HepG2 (cell line): ENCODE results near the gene MYOZ3. TPM values are rescaled to one million over a fixed set of nuclear protein-coding genes. Genes with fewer than 3 reads are reported as not detected.

Experiments used
- ARID2 ChIP-seq: sonication (generic); formaldehyde crosslinking; IDR thresholded peaks from 2 replicates; pipeline ENCODE4 v1.8.1; 2022; ENCODE audit warnings: mild to moderate bottlenecking, missing genetic modification reagents, borderline replicate concordance
- ATRX ChIP-seq: sonication (generic); formaldehyde crosslinking; IDR thresholded peaks from 2 replicates; pipeline ENCODE4 v1.4.0; 2020; ENCODE audit warnings: missing genetic modification reagents, borderline replicate concordance
- BRF2 ChIP-seq: sonication (generic); formaldehyde crosslinking; IDR thresholded peaks from 2 replicates; pipeline ENCODE4 v1.8.1; 2022; ENCODE audit warnings: mild to moderate bottlenecking, missing genetic modification reagents
- CBFB ChIP-seq: sonication (generic); formaldehyde crosslinking; IDR thresholded peaks from 2 replicates; pipeline ENCODE4 v1.4.0; 2020; ENCODE audit warnings: missing genetic modification reagents
- CREB1 ChIP-seq, 2 experiments: fragments of 450-650 bp in 1 of 2; IDR thresholded peaks; 2 replicates each; pipeline ENCODE4 v1.6.1; 2016 to 2017; ENCODE audit warnings: control low read depth in 1 of 2, mild to moderate bottlenecking in 1 of 2, missing compliant biosample characterization in 1 of 2, missing genetic modification characterization in 1 of 2
- DMAP1 ChIP-seq: IDR thresholded peaks from 2 replicates; pipeline ENCODE4 v1.6.1; 2016
- GATAD1 ChIP-seq: IDR thresholded peaks from 2 replicates; pipeline ENCODE4 v1.6.1; 2016; ENCODE audit warnings: missing genetic modification reagents, missing compliant biosample characterization
- HCFC1 ChIP-seq: fragments of 150-350 bp; IDR thresholded peaks from 2 replicates; pipeline ENCODE4 v1.6.1; 2014; ENCODE audit warnings: low read depth, low read length
- IKZF1 ChIP-seq: fragments of 450-650 bp; IDR thresholded peaks from 2 replicates; pipeline ENCODE4 v1.7.1; 2016
- MED1 ChIP-seq: sonication (generic); formaldehyde crosslinking; IDR thresholded peaks from 2 replicates; pipeline ENCODE4 v1.4.0; 2020; ENCODE audit warnings: missing genetic modification reagents
- MXD1 ChIP-seq: sonication (generic); formaldehyde crosslinking; IDR thresholded peaks from 2 replicates; pipeline ENCODE4 v1.4.0; 2020; ENCODE audit warnings: mild to moderate bottlenecking, missing genetic modification reagents
- NRL ChIP-seq: sonication (generic); formaldehyde crosslinking; IDR thresholded peaks from 2 replicates; pipeline ENCODE4 v1.5.0; 2020; ENCODE audit warnings: missing genetic modification reagents, mild to moderate bottlenecking, moderate library complexity, borderline replicate concordance
- PHF8 ChIP-seq: sonication (generic); formaldehyde crosslinking; IDR thresholded peaks from 2 replicates; pipeline ENCODE4 v1.5.0; 2020; ENCODE audit warnings: missing genetic modification reagents
- RFXAP ChIP-seq: sonication (generic); formaldehyde crosslinking; IDR thresholded peaks from 2 replicates; pipeline ENCODE4 v1.4.0; 2020; ENCODE audit warnings: missing genetic modification reagents, borderline replicate concordance
- RNF219 ChIP-seq: sonication (generic); formaldehyde crosslinking; IDR thresholded peaks from 2 replicates; pipeline ENCODE4 v1.5.0; 2020; ENCODE audit warnings: mild to moderate bottlenecking, missing genetic modification reagents
- SAP130 ChIP-seq: IDR thresholded peaks from 2 replicates; pipeline ENCODE4 v1.6.1; 2016; ENCODE audit warnings: low read depth
- TFAP4 ChIP-seq: sonication (generic); IDR thresholded peaks from 2 replicates; pipeline ENCODE4 v1.6.1; 2016; ENCODE audit warnings: low read depth, borderline replicate concordance
- THYN1 ChIP-seq: sonication (generic); formaldehyde crosslinking; IDR thresholded peaks from 2 replicates; pipeline ENCODE4 v1.8.1; 2023; ENCODE audit warnings: low read depth, mild to moderate bottlenecking, moderate library complexity, missing genetic modification reagents, borderline replicate concordance
- ZBTB1 ChIP-seq: sonication (generic); formaldehyde crosslinking; IDR thresholded peaks from 2 replicates; pipeline ENCODE4 v1.4.0; 2020; ENCODE audit warnings: missing genetic modification reagents, borderline replicate concordance
- ZBTB34 ChIP-seq: sonication (generic); formaldehyde crosslinking; IDR thresholded peaks from 2 replicates; pipeline ENCODE4 v1.8.0; 2022; ENCODE audit warnings: mild to moderate bottlenecking, missing genetic modification reagents
- ZBTB7B ChIP-seq: sonication (generic); formaldehyde crosslinking; IDR thresholded peaks from 2 replicates; pipeline ENCODE4 v1.4.0; 2020; ENCODE audit warnings: missing genetic modification reagents
- ZFP62 ChIP-seq: sonication (generic); formaldehyde crosslinking; IDR thresholded peaks from 2 replicates; pipeline ENCODE4 v1.4.0; 2020; ENCODE audit warnings: missing genetic modification reagents
- ZNF331 ChIP-seq: sonication (generic); formaldehyde crosslinking; IDR thresholded peaks from 2 replicates; pipeline ENCODE4 v1.4.0; 2020; ENCODE audit warnings: missing genetic modification reagents
- ZNF552 ChIP-seq: sonication (generic); formaldehyde crosslinking; IDR thresholded peaks from 2 replicates; pipeline ENCODE4 v1.9.0; 2022; ENCODE audit warnings: missing genetic modification reagents, mild to moderate bottlenecking, borderline replicate concordance
- ZNF556 ChIP-seq: sonication (generic); formaldehyde crosslinking; IDR thresholded peaks from 2 replicates; pipeline ENCODE4 v1.4.0; 2020; ENCODE audit warnings: mild to moderate bottlenecking, missing genetic modification reagents, borderline replicate concordance
- ZNF558 ChIP-seq: sonication (generic); formaldehyde crosslinking; IDR thresholded peaks from 2 replicates; pipeline ENCODE4 v1.9.0; 2022; ENCODE audit warnings: mild to moderate bottlenecking, missing genetic modification reagents, borderline replicate concordance
- ZNF607 ChIP-seq: sonication (generic); formaldehyde crosslinking; IDR thresholded peaks from 2 replicates; pipeline ENCODE4 v1.5.1; 2020; ENCODE audit warnings: missing genetic modification reagents, mild to moderate bottlenecking, borderline replicate concordance
- polyA plus RNA-seq, 8 experiments: library from polyadenylated mRNA; depleted of rRNA in 3 of 8; stranded (reverse) in 7 of 8; unstranded in 1 of 8; fragments of >200 nt; fragmentation: Illumina TruSeq in 4 of 8; extraction: Trizol in 4 of 8; gene quantifications; 2 replicates each; pipeline versions ENCODE4 v1.2.1 to v1.2.3, GENCODE V29; 2011 to 2016; ENCODE audit warnings: low read depth in 4 of 8, missing spikeins in 1 of 8, mixed read lengths in 1 of 8; ENCODE audit not compliant: insufficient read depth in 1 of 8
- total RNA-seq, 5 experiments: library from RNA; depleted of rRNA; stranded (reverse); fragments of >200 nt; fragmentation: Illumina TruSeq; extraction: Trizol; gene quantifications; 2 replicates each; pipeline ENCODE4 v1.2.3, GENCODE V29; 2016; ENCODE audit warnings: low read depth in 1 of 5

Gene MYOZ3
- total and polyA plus RNA-seq, 2 of the 13 experiments (the other 11 are each of a cell fraction or from before 2014, with no cell fraction given): 0.05 TPM; not detected in 1

GRCh38 chr5:150616024-150616470, 45.0 kb upstream of the MYOZ3 start (continued):
- TF ChIP-seq ZFP62 (no peak), ZNF607 (no peak), MED1 (CRISPR knock-in tag) (peak; percentile 59), TFAP4 (peak; percentile 41; the same call in 1 of the 2 replicates), MXD1 (CRISPR knock-in tag) (no peak), THYN1 (CRISPR knock-in tag) (no peak), RNF219 (CRISPR knock-in tag) (no peak), ZNF331 (peak; percentile 77; the same call in 1 of the 2 replicates), ARID2 (CRISPR knock-in tag) (no peak), PHF8 (CRISPR knock-in tag) (no peak), DMAP1 (CRISPR knock-in tag) (no peak), RFXAP (no peak), ZBTB34 (CRISPR knock-in tag) (peak; percentile 100), ZNF558 (CRISPR knock-in tag) (no peak), HCFC1 (no peak), ZBTB7B (CRISPR knock-in tag) (0 out of 2 replicates have a peak, but pooled peaks have one; percentile 48), BRF2 (CRISPR knock-in tag) (no peak), IKZF1 (no peak), SAP130 (peak; percentile 60), ZBTB1 (CRISPR knock-in tag) (no peak), ZNF552 (CRISPR knock-in tag) (no peak), ATRX (CRISPR knock-in tag) (no peak), ZNF556 (CRISPR knock-in tag) (0 out of 2 replicates have a peak, but pooled peaks have one; percentile 56), CBFB (CRISPR knock-in tag) (no peak), NRL (CRISPR knock-in tag) (no peak), GATAD1 (CRISPR knock-in tag) (no peak), CREB1 (IDR thresholded peaks at IDR 0.05) (no peak), CREB1 (CRISPR knock-in tag; IDR thresholded peaks at IDR 0.05) (no peak)
